ENCODE data around the gene RNF214. TPM values are rescaled to one million over a fixed set of nuclear protein-coding genes. Genes with fewer than 3 reads are reported as not detected.

RNF214 gene
- total RNA-seq, result 6.2 and 11.1 TPM in 2 replicates

GRCh38 chr11:117232092-117232878 lies at the start of gene RNF214:
RNF214 (plus strand) TSS chr11:117232671; CDS start chr11:117234273, 1,602 bp downstream.

GRCh38 chr11:117199053-117199915 lies 33.2 kb upstream of the RNF214 start, which contains the start of gene TAGLN:
TAGLN (plus strand) TSS chr11:117199370; CDS start chr11:117203014, 3,644 bp downstream.

GRCh38 chr11:117231842-117232091 lies 704 bp upstream of the RNF214 start, which contains the start of gene PCSK7:
PCSK7 (minus strand) TSS chr11:117232073; CDS start chr11:117229844, 2,229 bp downstream.

GRCh38 chr11:117290809-117291396 lies 58.4 kb downstream of the RNF214 start, which contains the start of gene BACE1-AS:
BACE1-AS (plus strand) TSS chr11:117291346.

GRCh38 chr11:117316197-117316961 lies 83.9 kb downstream of the RNF214 start, which contains the start of gene BACE1:
BACE1 (minus strand) TSS chr11:117316256; CDS start chr11:117315795, 461 bp downstream.

GRCh38 chr11:117327567-117328374 lies 95.3 kb downstream of the RNF214 start, which contains the start of gene CEP164:
CEP164 (plus strand) TSS chr11:117327854; CDS start chr11:117338587, 10,733 bp downstream.

Other genes with a start within 250 kb of the RNF214 start
- gene SIK3, start 134.2 kb upstream of the RNF214 start, total RNA-seq, result 7.9 and 8.1 TPM in 2 replicates
- 216 and 379 TPM in 2 replicates for gene PAFAH1B2, start 88.4 kb upstream of the RNF214 start, total RNA-seq
- 8.1 and 9.7 TPM in 2 replicates for gene SIDT2, start 53.9 kb upstream of the RNF214 start, total RNA-seq
- gene TAGLN, start 33.3 kb upstream of the RNF214 start, total RNA-seq, result 38.8 and 46.1 TPM in 2 replicates
- 37.7 and 57.1 TPM in 2 replicates for gene PCSK7, start 598 bp upstream of the RNF214 start, total RNA-seq
- gene BACE1-AS, start 58.7 kb downstream of the RNF214 start, total RNA-seq, result 1.3 and 1.8 TPM in 2 replicates
- 6.2 and 7.8 TPM in 2 replicates for gene BACE1, start 83.6 kb downstream of the RNF214 start, total RNA-seq
- 26.0 and 39.7 TPM in 2 replicates for gene CEP164, start 95.2 kb downstream of the RNF214 start, total RNA-seq

All from epithelial cell of umbilical artery (primary cell).